DMS153 treated with DMSO at 0.1 percent for 48 hours (cell line): ENCODE data around the gene ASCL3.
"Not testable (repeated sequence)": the region's sequence is repeated elsewhere in the genome, so short reads cannot be mapped to it uniquely, and the experiment has no call there.

Experiments
- DNase-seq: peaks from one replicate; lab custom pipeline; 2025; ENCODE audit not compliant: unreplicated experiment; lab: John Stamatoyannopoulos, UW

ASCL3 gene

DNA sequence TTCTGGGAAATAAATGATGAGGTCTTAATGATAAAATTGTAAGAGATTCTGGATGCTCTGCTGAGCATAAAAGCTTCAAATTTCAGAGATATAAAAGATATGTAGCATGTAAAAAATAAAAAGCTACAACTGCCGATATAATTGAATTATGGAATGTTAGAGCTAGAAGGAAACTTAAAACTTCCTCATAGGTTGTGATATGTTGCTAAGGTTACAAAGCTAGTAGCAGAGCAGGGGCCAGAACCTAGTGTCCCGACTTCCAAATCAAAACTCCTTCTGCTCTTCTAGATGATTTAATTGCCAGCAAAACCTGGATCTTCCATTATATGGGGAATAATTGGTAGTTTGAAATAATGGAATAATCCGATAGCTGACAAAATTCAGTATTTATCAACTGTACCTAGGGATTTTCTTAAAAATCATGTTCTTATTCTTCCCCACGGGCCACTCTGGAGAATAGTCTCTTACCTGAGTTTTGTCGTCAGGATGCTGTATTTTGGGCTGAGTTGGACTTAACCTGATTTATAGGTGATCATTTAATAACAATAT is at the start of gene ASCL3:
TSS of gene ASCL3 (minus strand) at position 499 of the 549 bp plus-strand sequence. CDS start 4,855 bp downstream, outside the sequence.
- DNase-seq = no peak

GRCh38 chr11:8989453-8989852 is 46.6 kb upstream of the ASCL3 start:
- DNase-seq = no peak

DNA sequence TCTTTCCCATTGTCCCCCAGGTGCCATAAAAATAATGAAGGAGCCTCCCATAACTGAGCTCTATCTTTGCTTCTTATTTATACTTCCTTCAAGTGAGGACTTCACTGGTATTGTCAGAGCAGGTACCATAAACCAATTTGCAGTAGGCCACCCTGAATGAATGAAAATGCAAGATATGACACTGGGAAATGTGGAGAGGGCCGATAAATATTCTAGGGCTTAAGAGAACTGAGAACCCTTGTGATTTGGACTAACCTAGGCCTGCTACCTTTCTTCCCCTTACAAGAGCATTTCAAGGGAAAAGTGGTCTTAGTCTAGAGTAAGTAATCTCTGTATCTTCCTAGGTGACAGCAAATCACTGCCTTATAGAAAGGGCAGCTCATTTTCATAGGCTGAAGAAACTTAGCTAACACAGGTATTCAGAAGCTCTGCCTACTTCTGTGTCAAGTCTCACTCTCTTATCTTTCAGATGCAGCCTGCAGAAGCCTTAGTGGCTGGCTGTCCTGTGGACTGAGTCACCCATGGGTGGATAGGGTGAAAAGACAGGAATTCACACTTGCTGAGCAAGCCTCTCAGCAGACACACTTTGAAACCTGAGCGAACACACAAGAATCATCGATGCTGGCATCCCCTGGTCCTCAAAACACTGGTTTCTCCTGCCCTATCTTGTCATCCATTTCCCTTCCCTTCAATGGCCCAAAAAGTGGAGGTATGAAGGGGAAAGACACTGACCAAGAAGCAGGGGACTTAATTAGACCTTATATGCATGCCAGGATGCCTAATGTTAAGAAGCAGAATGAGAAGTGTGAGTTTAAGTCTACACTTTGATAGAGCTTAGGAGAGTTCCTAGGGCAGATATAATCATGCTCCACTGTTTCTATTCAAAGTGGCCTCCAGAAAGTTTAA is 45.8 kb upstream of the ASCL3 start:
- DNase-seq = no peak

GRCh38 chr11:8987446-8987845 is 44.6 kb upstream of the ASCL3 start:
- no peak for DNase-seq

DNA sequence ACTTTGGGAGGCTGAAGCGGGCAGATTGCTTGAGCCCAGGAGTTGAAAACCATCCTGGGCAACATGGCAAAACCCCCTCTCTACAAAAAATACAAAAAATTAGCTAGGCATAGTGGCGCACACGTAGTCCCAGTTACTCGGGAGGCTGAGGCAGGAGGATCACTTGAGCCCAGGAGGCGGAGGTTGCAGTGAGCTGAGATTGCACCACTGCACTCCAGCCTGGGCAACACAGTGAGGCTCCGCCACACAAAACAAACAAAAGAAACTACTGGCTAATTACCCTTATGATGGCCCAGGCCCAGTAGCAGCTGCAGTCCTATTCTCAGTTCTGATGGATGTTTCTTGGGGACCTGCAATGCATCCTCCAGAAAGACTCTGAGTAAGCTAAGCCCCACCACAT is 44.0 kb upstream of the ASCL3 start:
- DNase-seq = not testable (repeated sequence)

- no peak for DNase-seq
These were observed 42.6 kb upstream of the ASCL3 start for GRCh38 chr11:8985462-8985861.

GRCh38 chr11:8983552-8983951 is 40.7 kb upstream of the ASCL3 start:
- no peak for DNase-seq

DNA sequence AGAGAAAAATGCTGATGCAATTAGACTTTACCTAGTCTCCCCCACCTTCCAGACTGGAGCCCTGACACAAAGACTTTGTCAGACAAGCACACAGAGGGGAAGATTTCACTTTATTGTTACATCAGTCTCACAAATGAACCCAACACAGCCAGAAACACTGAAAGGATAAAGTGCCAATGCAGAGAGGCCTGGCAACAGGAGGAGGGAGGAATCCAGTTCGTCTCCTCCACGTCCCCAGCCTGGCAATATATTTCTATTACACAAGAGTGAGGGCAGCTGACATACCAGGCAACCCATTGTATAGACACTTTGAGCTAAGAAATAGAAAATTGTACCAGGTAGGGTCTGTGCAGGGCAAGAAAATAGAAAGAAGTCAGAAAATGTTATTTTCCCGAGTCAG is 37.7 kb upstream of the ASCL3 start:
- no peak for DNase-seq

GRCh38 chr11:8979365-8979764 is 36.5 kb upstream of the ASCL3 start:
- DNase-seq = not testable (repeated sequence)

DNA sequence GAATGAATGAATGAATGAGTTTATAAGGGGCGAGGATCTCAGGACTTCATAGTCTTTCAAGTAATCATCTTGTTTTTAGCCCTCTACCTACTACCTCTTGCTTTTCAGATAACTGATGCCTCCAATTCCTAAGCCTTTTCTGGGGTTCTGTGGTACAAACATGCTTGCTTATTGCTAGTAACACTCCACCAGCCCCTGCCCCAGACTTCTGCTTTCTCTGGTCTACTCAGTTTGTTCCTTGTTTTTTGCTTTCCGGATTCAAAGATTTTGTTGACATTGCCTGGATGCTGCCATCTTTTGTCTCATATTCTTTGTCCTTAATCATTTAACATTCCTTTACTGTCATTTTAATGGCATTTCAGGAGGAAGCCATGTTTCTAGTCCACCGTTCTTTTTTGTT is 30.3 kb upstream of the ASCL3 start:
- no peak for DNase-seq

- DNase-seq = no peak
These were observed 29.1 kb upstream of the ASCL3 start for GRCh38 chr11:8971924-8972316.

DNA sequence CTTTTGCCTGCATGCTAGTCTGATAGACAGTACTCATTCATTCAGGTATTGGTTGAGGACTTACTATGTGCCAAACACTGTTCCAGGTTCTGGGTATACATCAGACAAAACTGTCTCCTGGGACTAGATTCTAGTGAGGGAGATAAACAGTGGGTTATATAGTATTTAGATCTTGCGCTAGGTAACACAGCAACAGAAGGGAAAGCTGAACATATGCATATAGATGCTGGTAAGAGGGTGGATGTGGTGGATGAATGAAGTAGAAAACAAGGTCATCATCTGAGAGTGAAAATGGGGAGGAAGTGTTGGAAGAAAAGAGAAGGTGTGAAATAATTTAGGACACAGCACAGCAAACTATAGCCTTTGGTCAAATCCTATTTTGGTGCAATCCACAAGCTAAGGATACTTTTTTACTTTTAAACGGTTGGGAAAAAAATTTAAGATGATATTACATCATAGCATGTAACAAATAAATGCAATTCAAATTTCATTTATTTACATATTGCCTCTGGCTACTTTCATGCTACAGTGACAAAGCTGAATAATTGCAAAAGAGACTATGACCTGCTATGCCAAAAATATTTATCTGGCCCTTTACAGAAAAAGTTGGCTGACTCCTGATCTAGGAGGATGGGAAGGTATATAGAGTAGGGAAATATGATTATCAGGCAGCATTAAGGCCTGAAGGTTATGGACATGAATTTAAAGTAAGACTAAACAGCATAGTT is 28.5 kb upstream of the ASCL3 start:
- DNase-seq = no peak

DNA sequence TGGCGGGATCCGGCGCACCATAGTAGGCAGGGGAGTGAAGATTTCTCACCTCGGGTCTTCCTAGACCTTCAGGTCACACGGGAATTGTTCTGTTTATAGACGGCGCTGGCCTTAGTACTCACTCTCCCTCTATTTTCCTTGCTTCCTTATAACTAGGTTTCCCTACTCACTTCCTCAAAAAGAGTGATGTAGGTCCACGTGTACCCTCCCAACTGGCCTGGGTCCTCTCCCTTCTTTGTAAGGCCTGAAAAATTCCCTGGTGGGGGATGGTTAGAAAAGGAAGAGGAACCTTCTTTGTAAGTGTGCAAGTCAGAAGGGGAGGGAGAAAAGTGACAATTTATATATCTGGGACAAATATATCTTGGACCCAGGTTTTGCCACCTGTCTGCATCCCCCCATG is 24.4 kb upstream of the ASCL3 start:
- DNase-seq = no peak

- DNase-seq = peak; percentile 65
These were observed 21.8 kb upstream of the ASCL3 start, which contains the start of gene TMEM9B for GRCh38 chr11:8964324-8965320. Gene TMEM9B, minus strand, starts transcription at chr11:8964442. Its CDS starts 129 bp downstream, at chr11:8964313.

- DNase-seq = peak; percentile 65
These were observed 20.9 kb upstream of the ASCL3 start for GRCh38 chr11:8963569-8964323.

DNA sequence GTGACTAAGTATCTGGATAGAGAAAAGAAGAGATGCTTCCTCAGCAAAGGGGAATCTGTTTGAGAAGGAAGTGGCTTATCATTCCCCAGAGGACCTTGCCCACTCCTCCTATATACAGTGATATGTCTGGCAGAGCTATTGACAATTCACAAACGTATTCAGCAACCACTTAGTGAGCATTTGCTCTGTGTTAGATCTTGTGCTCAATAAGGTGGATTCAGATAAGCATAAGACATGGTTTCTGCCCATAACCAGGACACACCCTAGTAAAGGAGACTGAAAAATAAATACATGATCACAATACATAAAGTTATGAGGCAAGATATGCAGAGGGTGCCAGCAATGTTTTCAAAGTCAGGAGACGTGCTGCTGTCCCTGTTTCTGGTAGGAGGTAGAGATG is 20.0 kb upstream of the ASCL3 start:
- no peak for DNase-seq

GRCh38 chr11:8961401-8961800 is 18.6 kb upstream of the ASCL3 start:
- DNase-seq = no peak

- DNase-seq = peak; percentile 47
These were observed 16.8 kb upstream of the ASCL3 start for GRCh38 chr11:8959546-8960166.

DNA sequence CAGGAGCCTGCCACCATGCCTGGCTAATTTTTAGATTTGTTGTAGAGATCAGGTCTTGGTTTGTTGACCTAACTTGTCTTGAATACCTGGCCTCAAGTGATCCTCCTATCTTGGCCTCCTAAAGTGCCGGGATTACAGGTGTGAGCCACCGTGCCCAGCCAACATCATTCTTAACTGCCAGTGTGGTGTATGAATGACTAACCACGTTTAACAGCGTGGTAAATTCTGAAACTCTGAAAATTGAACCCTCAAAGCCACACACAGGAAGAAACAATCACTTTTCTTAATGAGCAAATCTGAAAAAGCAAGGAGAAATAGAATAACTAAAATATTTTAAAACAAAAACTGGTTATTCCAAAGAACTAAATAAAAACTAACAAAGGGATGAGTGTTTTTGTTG is 14.0 kb upstream of the ASCL3 start:
- no peak for DNase-seq
